HFF-Myc (cell line): ENCODE measurements around the gene BRINP2.

ENCODE experiments used
- DNase-seq: peaks from one replicate; pipeline ENCODE4 v3.0.0-alpha.2; 2011; ENCODE audit warnings: low read depth; ENCODE audit errors: extremely low read depth
- H3K4me3 ChIP-seq: replicated peaks from 2 replicates; pipeline ENCODE4 v1.5.1; 2011; ENCODE audit warnings: low read depth, mild to moderate bottlenecking, control low read depth, low read length
- TF ChIP-seq, protein P1 (sequence below): IDR thresholded peaks from 2 replicates; pipeline ENCODE4 v1.5.1; 2012; ENCODE audit warnings: mild to moderate bottlenecking, low read depth, low read length, control low read depth; ENCODE audit errors: missing control alignments

Gene BRINP2

DNA sequence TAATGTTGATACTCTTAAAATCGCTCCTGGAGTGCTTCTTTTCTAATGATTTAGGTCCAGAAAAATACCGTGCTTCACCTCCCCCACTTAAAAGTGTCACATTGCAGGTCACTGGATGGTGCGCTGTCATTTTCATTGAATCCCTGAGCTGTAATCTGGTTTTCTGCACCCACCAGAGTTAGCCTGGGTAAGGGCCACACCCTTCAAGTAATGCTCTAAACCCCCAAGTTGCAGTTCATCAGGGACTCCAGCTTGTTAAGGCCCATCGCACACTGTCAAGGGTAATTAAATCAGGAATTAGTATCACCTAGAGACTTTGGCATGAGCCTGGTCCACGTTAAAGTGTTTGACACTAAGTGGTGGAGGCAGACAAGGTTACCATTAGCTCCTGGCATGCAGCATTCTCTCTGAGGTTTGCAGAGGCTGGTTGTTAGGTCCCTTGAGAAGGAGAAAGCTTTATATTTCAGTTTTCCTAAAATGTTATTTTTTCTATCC is 40.3 kb upstream of the BRINP2 start:
- no peak overlapping the region for H3K4me3 ChIP-seq
- DNase-seq = no peak
- TF ChIP-seq, protein P1, sequence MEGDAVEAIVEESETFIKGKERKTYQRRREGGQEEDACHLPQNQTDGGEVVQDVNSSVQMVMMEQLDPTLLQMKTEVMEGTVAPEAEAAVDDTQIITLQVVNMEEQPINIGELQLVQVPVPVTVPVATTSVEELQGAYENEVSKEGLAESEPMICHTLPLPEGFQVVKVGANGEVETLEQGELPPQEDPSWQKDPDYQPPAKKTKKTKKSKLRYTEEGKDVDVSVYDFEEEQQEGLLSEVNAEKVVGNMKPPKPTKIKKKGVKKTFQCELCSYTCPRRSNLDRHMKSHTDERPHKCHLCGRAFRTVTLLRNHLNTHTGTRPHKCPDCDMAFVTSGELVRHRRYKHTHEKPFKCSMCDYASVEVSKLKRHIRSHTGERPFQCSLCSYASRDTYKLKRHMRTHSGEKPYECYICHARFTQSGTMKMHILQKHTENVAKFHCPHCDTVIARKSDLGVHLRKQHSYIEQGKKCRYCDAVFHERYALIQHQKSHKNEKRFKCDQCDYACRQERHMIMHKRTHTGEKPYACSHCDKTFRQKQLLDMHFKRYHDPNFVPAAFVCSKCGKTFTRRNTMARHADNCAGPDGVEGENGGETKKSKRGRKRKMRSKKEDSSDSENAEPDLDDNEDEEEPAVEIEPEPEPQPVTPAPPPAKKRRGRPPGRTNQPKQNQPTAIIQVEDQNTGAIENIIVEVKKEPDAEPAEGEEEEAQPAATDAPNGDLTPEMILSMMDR = no peak

DNA sequence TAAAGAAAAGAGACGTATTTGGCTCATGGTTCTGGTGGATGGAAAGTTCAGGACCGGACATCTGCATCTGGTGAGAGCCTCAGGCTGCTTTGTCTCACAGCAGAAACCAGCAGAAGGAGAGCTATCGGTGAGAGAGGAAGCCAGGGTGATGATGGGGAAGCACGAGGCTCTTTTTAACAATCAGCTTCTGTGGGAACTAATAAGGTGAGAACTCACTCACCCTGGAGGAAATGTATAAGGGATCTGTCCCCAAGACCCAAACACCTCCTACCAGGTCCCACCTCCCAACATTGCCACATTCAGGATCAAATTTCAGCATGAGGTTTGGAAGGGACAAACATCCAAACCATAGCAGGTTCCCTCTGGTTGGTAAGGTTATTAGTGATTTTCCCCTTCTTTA is 39.0 kb upstream of the BRINP2 start:
- TF ChIP-seq, protein P1 = no peak

DNA sequence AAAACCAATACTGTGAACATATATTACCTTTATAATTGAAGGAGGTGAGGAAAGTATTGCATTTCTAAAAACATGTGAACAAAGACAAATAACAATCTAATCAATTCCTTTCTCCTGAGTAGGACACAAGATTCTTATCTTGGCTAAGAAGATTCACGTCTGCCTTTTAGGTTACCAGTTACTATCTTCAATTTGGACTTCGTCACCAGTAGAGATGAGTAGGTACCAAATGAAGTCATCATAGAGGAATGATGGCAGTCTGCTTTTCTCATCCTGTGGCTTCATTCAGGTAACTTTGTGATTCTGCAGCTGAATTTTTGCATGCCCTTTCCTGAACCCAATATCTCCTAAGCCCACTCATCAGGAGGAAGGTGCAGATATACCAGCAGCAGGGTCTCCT is 38.6 kb upstream of the BRINP2 start:
- TF ChIP-seq, protein P1 = no peak
- no peak for DNase-seq
- no peak overlapping the region for H3K4me3 ChIP-seq

More for the DNA sequence above, 39.0 kb upstream of the BRINP2 start:
- H3K4me3 ChIP-seq = no peak overlapping the region
- DNase-seq = no peak

DNA sequence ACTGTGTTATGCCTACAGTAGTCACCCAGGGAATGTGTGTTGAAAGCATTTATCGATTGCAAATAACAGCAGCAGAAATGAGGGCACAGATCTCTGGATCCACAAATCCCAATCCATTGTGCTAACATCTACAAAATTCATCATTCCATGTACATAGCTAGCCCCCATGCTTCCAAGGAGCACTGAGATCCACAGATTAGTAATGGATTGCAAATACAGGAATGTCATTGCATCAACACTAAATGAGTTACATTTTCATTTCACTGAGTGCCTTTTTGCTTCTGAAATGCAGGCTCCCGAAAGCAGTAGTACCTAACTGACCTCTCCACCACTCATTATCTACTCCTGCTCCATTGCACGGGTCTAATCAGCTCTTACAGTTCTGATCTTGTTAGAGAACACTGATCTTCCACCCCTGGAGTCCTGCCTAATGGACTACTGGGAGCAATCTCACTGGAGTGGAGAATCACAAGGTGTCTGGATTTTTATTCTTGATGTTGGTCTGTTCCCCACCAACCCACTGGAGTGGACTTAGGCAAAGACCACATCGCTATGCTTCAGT is 36.7 kb upstream of the BRINP2 start:
- DNase-seq = no peak
- TF ChIP-seq, protein P1 = no peak
- no peak overlapping the region for H3K4me3 ChIP-seq

DNA sequence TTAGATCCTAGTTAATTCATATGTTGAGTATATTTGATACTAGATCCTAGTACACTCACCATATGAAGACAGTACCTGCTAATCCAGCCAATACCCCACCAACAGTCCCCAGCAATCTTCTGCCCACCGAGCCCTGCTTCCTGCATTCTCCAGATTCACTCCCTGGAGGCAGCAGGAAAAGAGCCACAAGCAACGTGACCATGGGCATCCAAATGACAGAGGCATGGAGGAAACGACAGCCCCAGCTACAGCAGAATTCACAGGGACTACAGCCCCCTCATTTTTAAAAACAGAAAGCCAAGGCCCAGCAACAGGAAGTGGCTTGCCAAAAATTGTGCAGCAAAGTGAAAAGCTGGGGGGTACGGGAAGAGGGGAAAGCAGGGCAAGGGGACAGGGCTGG is 35.5 kb upstream of the BRINP2 start:
- TF ChIP-seq, protein P1 = no peak
- no peak overlapping the region for H3K4me3 ChIP-seq
- no peak for DNase-seq

DNA sequence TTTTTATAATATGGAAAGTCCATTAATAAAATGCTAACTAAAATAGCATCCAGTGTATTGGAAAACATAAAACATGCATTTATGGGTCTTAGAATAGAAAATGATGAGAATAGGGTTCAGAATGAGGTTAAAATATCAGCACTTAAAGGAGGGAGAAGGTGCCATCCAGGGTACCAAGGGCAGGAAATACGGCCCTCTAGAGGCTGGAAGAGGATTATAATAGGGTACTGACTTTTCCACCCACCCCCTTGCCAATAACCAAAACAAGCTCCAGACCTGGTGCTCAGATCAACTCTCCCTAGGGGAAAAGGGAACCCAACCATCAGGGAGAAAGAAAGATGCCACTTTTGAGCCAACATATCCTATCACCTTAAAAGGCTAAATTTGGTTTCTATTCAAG is 32.9 kb upstream of the BRINP2 start:
- H3K4me3 ChIP-seq = no peak overlapping the region
- DNase-seq = no peak
- TF ChIP-seq, protein P1 = no peak

DNA sequence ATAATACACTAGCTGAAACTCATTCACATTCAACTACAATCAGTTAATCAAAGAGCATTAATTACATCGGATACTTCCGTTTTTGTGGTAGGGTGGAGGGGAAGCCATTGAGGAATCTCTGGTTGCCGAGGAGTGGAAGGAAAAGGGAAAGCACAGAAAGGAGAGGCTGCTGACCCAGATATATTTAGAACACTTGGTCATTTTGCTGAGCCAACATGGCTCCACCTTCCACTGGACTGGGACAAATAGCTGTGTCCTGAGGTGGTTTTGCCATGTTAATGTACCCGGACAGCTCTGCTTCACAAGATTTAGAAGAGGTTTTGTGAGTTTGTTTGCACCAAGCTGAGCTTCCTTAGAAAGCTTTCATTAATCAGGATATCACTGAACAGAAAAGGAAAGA is 32.4 kb upstream of the BRINP2 start:
- TF ChIP-seq, protein P1 = no peak
- H3K4me3 ChIP-seq = no peak overlapping the region
- no peak for DNase-seq
